H1 (cell line): ENCODE measurements around the gene LAMTOR4. TPM values are rescaled to one million over a fixed set of nuclear protein-coding genes. Genes with fewer than 3 reads are reported as not detected.

Experiments
- BCL11A ChIP-seq, 2 experiments: IDR thresholded peaks; one replicate each; pipeline ENCODE4 v1.6.1; 2011; ENCODE audit warnings: low read depth in 2 of 2, low read length in 2 of 2, mild to moderate bottlenecking in 2 of 2
- CBX5 ChIP-seq: fragments of 300-800, 300-1000 bp; sonication (generic); IDR thresholded peaks from 2 replicates; pipeline ENCODE4 v1.7.1; 2016; ENCODE audit warnings: antibody characterized with exemption, low read length, low read depth
- CHD2 ChIP-seq: IDR thresholded peaks from 2 replicates; pipeline ENCODE4 v1.6.1; 2012; ENCODE audit warnings: low read length, improper control_type of control experiment
- CHD7 ChIP-seq: fragments of 300-600 bp; sonication (generic); IDR thresholded peaks from 2 replicates; pipeline ENCODE4 v1.7.1; 2012; ENCODE audit warnings: low read length, moderate library complexity, mild to moderate bottlenecking, inconsistent platforms; ENCODE audit not compliant: insufficient replicate concordance
- CREB1 ChIP-seq: IDR thresholded peaks from 2 replicates; pipeline ENCODE4 v1.6.1; 2012; ENCODE audit warnings: inconsistent platforms
- EZH2 ChIP-seq: fragments of 200-600 bp; sonication (generic); IDR thresholded peaks from 2 replicates; pipeline ENCODE4 v1.7.1; 2012; ENCODE audit warnings: low read depth, mild to moderate bottlenecking, moderate library complexity, low read length, inconsistent platforms; ENCODE audit not compliant: severe bottlenecking
- PHF8 ChIP-seq: fragments of 200-600 bp; sonication (generic); conservative IDR thresholded peaks from 2 replicates; pipeline ENCODE4 v1.7.1; 2012; ENCODE audit warnings: low read depth, mild to moderate bottlenecking, inconsistent platforms, low read length, moderate library complexity
- SIN3A ChIP-seq, 2 experiments: IDR thresholded peaks in 1 of 2; conservative IDR thresholded peaks in 1 of 2; 2 replicates each; pipeline ENCODE4 v1.6.1; 2011 to 2012; ENCODE audit warnings: low read length in 2 of 2, improper control_type of control experiment in 1 of 2, low read depth in 1 of 2, mild to moderate bottlenecking in 1 of 2
- SRF ChIP-seq: IDR thresholded peaks from 2 replicates; pipeline ENCODE4 v1.6.1; 2011; ENCODE audit warnings: mild to moderate bottlenecking, low read depth, low read length, moderate library complexity
- TAF1 ChIP-seq: IDR thresholded peaks from 2 replicates; pipeline ENCODE4 v1.6.1; 2011; ENCODE audit warnings: mild to moderate bottlenecking, low read depth, low read length
- polyA plus RNA-seq, 7 experiments: library from polyadenylated mRNA; depleted of rRNA in 3 of 7; stranded (reverse) in 5 of 7; unstranded in 2 of 7; fragments of >200 nt in 5 of 7; fragments of 200-250 nt in 2 of 7; gene quantifications; 1 replicate in 5 of 7; 2 replicates in 1 of 7; 4 replicates in 1 of 7; pipeline versions ENCODE4 v1.2.1 to v1.2.3, GENCODE V29; 2011 to 2013; ENCODE audit warnings: missing spikeins in 2 of 7, mixed read lengths in 2 of 7
- total RNA-seq: library from RNA; stranded (reverse); fragmentation: NEBNext Ultra II Directional; extraction: Animal tissue kit (Norgen Biotek cat#: 25700); gene quantifications from 2 replicates; pipeline ENCODE4 v1.2.1, GENCODE V29; 2021

LAMTOR4 gene
- total and polyA plus RNA-seq, 2 of the 8 experiments (the other 6 are each of a cell fraction or from before 2014, with no cell fraction given) = 153 to 622 TPM

GRCh38 chr7:100153708-100154535, 5.2 kb downstream of the LAMTOR4 start (continued):
- TF ChIP-seq CHD7 = no peak
- TF ChIP-seq EZH2 = no peak
- no peak for TF ChIP-seq BCL11A (IDR thresholded peaks at IDR 0.05; ENCODE audit: low read depth in 2 of 2, low read length in 2 of 2)
- TF ChIP-seq PHF8 = no peak
- TF ChIP-seq SIN3A (conservative IDR thresholded peaks at IDR 0.05 in 1 of 2, IDR thresholded peaks at IDR 0.05 in 1 of 2; ENCODE audit: low read depth in 1 of 2, low read length in 2 of 2) = no peak
- no peak for TF ChIP-seq TAF1
- TF ChIP-seq CHD2 = no peak
- TF ChIP-seq CREB1 = no peak
- no peak for TF ChIP-seq CBX5
- no peak for TF ChIP-seq SRF
